Measurements from ENCODE around the gene SLC2A3. TPM values are rescaled to one million over a fixed set of nuclear protein-coding genes. Genes with fewer than 3 reads are reported as not detected.
"Not testable (repeated sequence)": the region's sequence is repeated elsewhere in the genome, so short reads cannot be mapped to it uniquely, and the experiment has no call there.

Gene SLC2A3
- total RNA-seq, 1 donor from 2014 or later, result 15.3 TPM

GRCh38 chr12:7892186-7892980 lies 43.6 kb downstream of the SLC2A3 start:
- no peak for DNase-seq (ENCODE audit: low read depth)
- no peak overlapping the region for H3K4me3 ChIP-seq (ENCODE audit: low read depth, low read length)
- TF ChIP-seq, protein P1, sequence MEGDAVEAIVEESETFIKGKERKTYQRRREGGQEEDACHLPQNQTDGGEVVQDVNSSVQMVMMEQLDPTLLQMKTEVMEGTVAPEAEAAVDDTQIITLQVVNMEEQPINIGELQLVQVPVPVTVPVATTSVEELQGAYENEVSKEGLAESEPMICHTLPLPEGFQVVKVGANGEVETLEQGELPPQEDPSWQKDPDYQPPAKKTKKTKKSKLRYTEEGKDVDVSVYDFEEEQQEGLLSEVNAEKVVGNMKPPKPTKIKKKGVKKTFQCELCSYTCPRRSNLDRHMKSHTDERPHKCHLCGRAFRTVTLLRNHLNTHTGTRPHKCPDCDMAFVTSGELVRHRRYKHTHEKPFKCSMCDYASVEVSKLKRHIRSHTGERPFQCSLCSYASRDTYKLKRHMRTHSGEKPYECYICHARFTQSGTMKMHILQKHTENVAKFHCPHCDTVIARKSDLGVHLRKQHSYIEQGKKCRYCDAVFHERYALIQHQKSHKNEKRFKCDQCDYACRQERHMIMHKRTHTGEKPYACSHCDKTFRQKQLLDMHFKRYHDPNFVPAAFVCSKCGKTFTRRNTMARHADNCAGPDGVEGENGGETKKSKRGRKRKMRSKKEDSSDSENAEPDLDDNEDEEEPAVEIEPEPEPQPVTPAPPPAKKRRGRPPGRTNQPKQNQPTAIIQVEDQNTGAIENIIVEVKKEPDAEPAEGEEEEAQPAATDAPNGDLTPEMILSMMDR (conservative IDR thresholded peaks at IDR 0.05; ENCODE audit: low read depth, low read length), result no peak

GRCh38 chr12:7884689-7885088 lies 51.3 kb downstream of the SLC2A3 start:
- TF ChIP-seq, protein P1 (conservative IDR thresholded peaks at IDR 0.05; ENCODE audit: low read depth, low read length), result no peak
- no peak for DNase-seq (ENCODE audit: low read depth)
- H3K4me3 ChIP-seq (ENCODE audit: low read depth, low read length), result no peak overlapping the region

DNA sequence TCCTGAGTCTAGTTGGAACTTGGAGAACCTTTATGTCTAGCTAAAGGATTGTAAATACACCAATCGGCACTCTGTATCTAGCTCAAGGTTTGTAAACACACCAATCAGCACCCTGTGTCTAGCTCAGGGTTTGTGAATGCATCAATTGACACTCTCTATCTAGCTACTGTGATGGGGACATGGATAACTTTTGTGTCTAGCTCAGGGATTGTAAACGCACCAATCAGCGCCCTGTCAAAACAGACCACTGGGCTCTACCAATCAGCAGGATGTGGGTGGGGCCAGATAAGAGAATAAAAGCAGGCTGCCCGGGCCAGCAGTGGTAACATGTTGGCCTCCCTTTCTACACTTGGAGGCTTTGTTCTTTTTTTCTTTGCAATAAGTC lies 54.3 kb downstream of the SLC2A3 start:
- DNase-seq (ENCODE audit: low read depth), result not testable (repeated sequence)

GRCh38 chr12:7880952-7881735 lies 54.8 kb downstream of the SLC2A3 start:
- DNase-seq (ENCODE audit: low read depth); H3K4me3 ChIP-seq (ENCODE audit: low read depth, low read length): not testable (repeated sequence)

More for the DNA sequence above, 54.3 kb downstream of the SLC2A3 start:
- not testable (repeated sequence) for H3K4me3 ChIP-seq (ENCODE audit: low read depth, low read length)

DNA sequence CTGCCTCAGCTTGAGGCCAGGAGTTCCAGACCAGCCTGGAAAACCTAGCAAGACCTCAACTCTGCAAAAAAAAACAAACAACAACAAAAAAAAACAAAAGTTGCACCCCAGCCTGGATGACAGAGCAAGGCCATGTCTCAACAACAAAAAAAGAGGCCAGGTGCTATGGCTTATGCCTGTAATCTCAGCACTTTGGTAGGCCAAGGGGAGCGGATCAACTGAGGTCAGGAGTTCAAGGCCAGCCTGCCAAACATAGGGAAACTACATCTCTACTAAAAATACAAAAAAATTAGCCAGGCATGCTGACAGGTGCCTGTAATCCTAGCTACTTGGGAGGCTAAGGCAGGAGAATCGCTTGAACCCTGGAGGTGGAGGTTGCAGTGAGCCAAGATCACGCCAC lies 56.7 kb downstream of the SLC2A3 start:
- no peak overlapping the region for H3K4me3 ChIP-seq (ENCODE audit: low read depth, low read length)
- TF ChIP-seq, protein P1 (conservative IDR thresholded peaks at IDR 0.05; ENCODE audit: low read depth, low read length), result no peak
- no peak for DNase-seq (ENCODE audit: low read depth)

- DNase-seq (ENCODE audit: low read depth), result no peak
- no peak overlapping the region for H3K4me3 ChIP-seq (ENCODE audit: low read depth, low read length)
- TF ChIP-seq, protein P1 (conservative IDR thresholded peaks at IDR 0.05; ENCODE audit: low read depth, low read length), result no peak
Observed at GRCh38 chr12:7877420-7877819, 58.6 kb downstream of the SLC2A3 start.

- no peak for DNase-seq (ENCODE audit: low read depth)
- no peak within 1 kb of the TSS for H3K4me3 ChIP-seq (ENCODE audit: low read depth, low read length)
- TF ChIP-seq, protein P1 (conservative IDR thresholded peaks at IDR 0.05; ENCODE audit: low read depth, low read length), result no peak
Observed at GRCh38 chr12:7872566-7873319, 63.2 kb downstream of the SLC2A3 start, which contains the start of gene SLC2A14. Gene SLC2A14 (minus strand): TSS chr12:7872915. CDS start chr12:7869880, 3,035 bp downstream.

Data from epithelial cell of proximal tubule (primary cell).